ENCODE data around the gene ZNF341. TPM values are rescaled to one million over a fixed set of nuclear protein-coding genes. Genes with fewer than 3 reads are reported as not detected.

The ZNF341 gene
- total and polyA plus RNA-seq, 9 of the 15 experiments (the other 6 are each of a cell fraction or from before 2014, with no cell fraction given) = 0.08 to 2.6 (median 1.0) TPM

GRCh38 chr20:33688938-33689424, 42.8 kb upstream of the ZNF341 start (continued):
- no peak for TF ChIP-seq ZZZ3 (IDR thresholded peaks at IDR 0.05)
- no peak for TF ChIP-seq ZNF318 (IDR thresholded peaks at IDR 0.05; ENCODE audit: borderline replicate concordance in 1 of 2, low read depth in 1 of 2)
- TF ChIP-seq RERE (CRISPR knock-in tag; IDR thresholded peaks at IDR 0.05; ENCODE audit: borderline replicate concordance) = no peak
- no peak for TF ChIP-seq AFF4 (CRISPR knock-in tag; IDR thresholded peaks at IDR 0.05)
- TF ChIP-seq MAFF (IDR thresholded peaks at IDR 0.05; ENCODE audit: low read length) = peak; percentile 4; the same call in 1 of the 2 replicates
- no peak for TF ChIP-seq ZNF707 (CRISPR knock-in tag; conservative IDR thresholded peaks at IDR 0.05)
- TF ChIP-seq BRCA1 (IDR thresholded peaks at IDR 0.05) = no peak
- no peak for TF ChIP-seq BRCA1 (CRISPR knock-in tag; IDR thresholded peaks at IDR 0.05)

Measured in K562 (cell line).